Myocyte (in vitro differentiated cells): ENCODE data around the gene SLC9A9. TPM values are rescaled to one million over a fixed set of nuclear protein-coding genes. Genes with fewer than 3 reads are reported as not detected.

Experiments used
- DNase-seq: peaks from one replicate; pipeline ENCODE4 v3.0.0-alpha.2; 2012; ENCODE audit warnings: low read depth
- total RNA-seq: library from RNA; depleted of rRNA; stranded (reverse); fragments of >200 nt; gene quantifications from 2 replicates; pipeline ENCODE4 v1.2.3, GENCODE V29; 2014

Gene SLC9A9
- total RNA-seq, 1 donor from 2014 or later = 7.4 TPM

GRCh38 chr3:143848704-143849103, 436 bp upstream of the SLC9A9 start:
- DNase-seq = no peak

GRCh38 chr3:143843587-143843986, 4.7 kb downstream of the SLC9A9 start:
- no peak for DNase-seq

GRCh38 chr3:143840636-143841035, 7.6 kb downstream of the SLC9A9 start:
- DNase-seq = no peak

DNA sequence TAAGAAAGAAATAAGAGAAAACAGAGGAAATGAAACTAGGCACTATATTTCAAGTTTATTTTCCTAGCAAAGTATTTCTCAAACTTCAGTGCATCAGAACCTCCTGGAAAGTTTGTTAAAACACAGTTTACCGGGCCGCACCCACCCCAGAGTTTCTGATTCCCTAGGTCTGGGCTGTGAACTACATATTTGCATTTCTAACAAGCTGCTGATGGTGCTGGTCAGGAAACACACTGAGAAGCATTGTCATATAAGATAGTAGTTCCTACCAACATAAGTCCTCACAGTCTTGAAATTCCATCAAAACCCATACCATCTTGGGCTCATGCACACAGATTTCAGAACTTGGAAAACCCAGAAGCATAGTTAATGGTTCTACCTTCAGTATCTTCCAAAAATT, 8.3 kb downstream of the SLC9A9 start:
- no peak for DNase-seq

GRCh38 chr3:143837076-143837475, 11.2 kb downstream of the SLC9A9 start:
- no peak for DNase-seq

GRCh38 chr3:143835312-143835711, 13.0 kb downstream of the SLC9A9 start:
- no peak for DNase-seq

DNA sequence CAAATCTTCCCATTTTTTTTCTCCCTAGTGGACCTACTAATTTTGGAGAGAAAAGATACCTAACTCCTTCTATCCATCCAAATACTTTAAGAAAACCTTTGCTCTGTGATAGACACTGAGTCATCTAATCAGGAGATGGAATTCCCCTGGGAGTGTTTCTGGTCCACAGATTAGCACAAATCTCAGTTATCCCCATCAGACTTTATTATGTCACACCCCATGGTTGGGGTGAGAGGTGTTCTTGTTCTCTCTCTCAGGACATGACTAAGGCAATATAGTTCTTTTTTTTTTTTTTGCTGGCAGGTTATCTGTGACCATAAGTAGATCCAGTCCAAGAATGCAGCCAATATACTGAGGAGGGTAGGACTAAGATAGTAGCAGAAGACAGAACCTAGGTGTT, 15.8 kb downstream of the SLC9A9 start:
- DNase-seq = no peak

- DNase-seq = no peak
Measured at GRCh38 chr3:143831994-143832393, 16.3 kb downstream of the SLC9A9 start.

- peak; percentile 47 for DNase-seq
Measured at GRCh38 chr3:143831208-143831607, 17.1 kb downstream of the SLC9A9 start.

DNA sequence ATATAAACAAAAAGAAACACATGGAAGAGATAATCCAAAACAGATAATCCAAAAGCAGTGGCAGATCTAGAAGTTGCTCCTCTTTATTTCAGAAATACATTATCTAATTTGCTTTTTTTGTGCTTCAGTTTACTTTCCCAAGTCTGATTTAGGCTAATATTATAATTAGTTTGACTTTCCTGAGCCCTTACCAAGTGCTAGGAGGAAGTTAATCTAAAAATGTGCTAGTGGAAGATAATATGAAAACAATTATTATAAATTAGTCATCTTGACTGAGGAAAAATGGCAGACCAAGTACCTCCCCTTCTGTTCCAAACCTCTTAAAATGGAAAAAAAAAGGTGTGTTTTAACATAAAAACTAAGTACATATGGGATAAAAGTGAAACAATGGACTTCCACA, 17.5 kb downstream of the SLC9A9 start:
- DNase-seq = no peak

- no peak for DNase-seq
Measured at GRCh38 chr3:143830063-143830462, 18.2 kb downstream of the SLC9A9 start.

DNA sequence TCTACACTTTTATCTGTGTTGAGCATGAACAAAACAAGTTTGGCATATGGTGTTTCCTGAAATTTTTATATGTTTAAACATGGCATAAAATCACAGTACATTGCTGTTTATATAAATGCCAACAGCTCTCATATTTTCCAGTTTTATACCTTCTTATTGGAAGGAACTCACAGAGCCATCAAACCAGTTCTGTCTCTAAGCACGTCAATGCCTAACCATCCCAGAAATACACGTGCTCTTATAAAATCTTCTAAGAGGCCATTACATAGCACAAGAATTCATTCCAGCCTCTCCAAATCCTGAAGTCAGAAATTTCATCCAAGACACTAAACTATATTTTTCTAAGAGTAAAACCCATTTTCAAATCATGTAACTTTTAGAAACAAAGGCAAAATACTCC, 20.8 kb downstream of the SLC9A9 start:
- DNase-seq = no peak

DNA sequence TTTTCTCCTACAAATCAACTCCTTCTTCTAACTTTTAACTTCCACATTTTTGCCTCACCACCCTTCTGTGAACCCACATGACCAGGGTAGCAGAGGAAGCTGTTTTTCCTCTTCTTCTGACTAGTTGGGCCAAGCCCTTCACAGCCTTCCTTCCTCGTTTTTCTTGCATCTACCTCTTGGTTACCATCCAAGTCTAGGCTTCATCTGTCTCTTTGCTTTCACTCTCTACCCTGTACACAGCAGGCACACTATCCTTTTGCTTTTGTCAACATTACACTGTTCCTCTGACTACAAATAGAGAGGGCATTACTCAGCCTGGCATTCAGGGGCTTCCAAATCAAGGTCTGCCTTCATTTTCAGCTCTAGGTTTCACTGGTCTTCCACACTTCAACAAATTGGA, 22.0 kb downstream of the SLC9A9 start:
- DNase-seq = peak; percentile 34

- no peak for DNase-seq
Measured at GRCh38 chr3:143825513-143825912, 22.8 kb downstream of the SLC9A9 start.

- no peak for DNase-seq
Measured at GRCh38 chr3:143824735-143825385, 23.4 kb downstream of the SLC9A9 start.

DNA sequence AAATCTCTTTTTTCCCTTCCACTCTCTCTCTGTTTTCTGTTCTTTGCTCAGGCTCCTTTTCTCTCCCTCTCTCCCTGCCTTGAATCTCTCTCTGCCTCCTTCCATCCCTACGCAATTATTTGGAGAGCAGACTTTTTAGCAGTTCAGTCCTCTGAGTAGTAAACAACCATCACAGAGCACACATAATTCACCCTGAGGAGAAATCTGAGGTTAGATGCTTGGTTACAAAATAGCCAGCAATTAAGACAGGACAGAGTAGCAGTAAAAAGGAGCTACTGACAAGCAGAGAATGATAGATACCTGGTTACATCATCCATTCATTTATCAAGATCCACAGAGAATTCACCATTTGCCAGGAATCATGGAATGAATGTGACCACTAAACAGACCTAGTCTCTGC, 25.5 kb downstream of the SLC9A9 start:
- no peak for DNase-seq

DNA sequence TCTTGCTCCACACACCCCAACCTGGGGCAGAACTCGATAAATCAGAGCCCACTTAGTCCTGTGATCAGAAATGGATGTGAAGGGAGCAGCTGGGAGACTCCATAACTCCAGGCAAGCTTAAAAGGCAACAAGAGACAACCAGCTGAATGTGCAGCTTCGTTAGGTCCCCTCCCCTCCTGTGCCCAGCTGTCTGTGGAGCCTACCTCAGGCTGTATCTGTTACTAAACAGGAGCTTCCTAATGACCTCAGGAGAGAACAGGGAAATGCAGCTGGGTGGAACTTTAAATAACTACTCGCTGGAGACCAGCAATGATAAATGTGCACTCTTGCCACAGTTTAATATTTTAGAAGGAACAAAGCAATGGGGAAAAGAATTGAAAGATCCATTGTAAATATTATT, 25.9 kb downstream of the SLC9A9 start:
- DNase-seq = peak; percentile 86

- DNase-seq = no peak
Measured at GRCh38 chr3:143821862-143822261, 26.4 kb downstream of the SLC9A9 start.

DNA sequence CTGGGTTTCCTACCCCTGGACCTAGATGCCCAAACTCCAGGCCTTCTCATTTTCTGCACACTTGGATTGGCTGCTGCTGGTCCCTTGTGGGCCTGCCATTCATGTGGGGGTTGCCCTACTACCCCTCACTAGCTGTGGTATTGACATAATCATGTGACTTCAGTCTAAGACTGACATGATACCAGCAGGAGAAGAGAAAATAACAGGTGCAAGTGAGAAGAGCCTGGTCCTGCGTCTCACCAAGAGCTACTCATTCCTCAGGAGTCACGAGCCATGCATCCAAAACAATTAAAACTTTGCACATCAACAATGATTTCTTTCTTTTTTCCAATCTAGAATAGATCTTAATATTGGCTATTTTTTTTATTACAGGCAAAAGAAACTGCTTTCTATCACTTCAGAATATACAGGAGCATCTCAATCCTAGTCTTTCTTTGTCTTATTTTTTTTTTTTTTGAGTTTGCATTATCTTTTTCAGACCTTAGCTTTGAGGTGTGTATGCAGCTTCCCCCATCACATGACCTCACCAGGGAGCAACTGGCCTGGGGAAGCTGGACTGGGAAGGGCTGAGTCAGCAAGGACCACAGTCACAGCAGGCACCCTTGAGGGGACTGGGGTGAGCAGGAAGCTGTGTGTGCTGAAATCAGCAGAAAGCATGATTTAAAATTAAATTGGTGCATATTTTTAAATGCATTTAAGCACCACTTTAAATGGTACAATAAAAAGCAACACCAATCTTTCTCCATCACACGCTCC, 27.6 kb downstream of the SLC9A9 start:
- peak; percentile 77 for DNase-seq

DNA sequence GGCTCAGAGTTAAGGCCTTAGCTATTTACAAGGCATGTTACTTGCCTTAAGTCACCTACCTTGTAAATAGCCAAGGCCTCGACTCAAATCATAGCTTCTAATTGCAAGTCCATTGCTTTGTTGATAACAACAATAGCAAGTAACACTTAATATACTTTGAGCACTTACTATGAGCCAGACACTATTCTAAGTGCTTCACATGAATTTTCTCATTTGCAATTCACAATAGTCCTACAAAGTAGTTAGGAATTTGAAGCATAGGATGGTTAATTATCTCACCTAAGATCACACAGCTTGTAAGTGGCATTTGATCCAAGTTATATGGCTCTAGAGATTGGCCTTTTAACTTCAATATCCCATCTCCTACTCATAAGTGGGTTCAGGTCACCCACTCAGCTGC, 28.4 kb downstream of the SLC9A9 start:
- DNase-seq = no peak

DNA sequence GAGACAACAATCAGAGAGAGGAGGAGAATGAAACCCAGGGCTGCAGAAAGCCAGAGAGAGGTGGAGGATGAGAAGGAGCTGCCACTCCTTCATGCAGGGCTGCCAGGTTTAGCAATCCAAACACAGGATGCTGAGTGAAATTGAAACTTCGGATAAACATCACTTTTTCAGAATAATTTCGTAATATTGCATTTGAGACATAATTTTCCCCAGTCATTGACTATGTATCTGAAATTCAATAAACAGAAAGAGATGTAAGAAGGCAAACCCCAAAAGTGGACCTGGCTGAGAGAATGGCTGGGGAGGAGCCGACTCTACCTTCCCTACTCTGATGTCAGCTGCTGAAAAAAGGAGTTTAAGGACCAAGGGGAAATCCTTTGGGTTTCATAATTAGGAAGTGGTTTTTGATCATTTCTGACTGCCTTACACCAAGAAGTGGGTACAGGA, 33.8 kb downstream of the SLC9A9 start:
- DNase-seq = no peak

DNA sequence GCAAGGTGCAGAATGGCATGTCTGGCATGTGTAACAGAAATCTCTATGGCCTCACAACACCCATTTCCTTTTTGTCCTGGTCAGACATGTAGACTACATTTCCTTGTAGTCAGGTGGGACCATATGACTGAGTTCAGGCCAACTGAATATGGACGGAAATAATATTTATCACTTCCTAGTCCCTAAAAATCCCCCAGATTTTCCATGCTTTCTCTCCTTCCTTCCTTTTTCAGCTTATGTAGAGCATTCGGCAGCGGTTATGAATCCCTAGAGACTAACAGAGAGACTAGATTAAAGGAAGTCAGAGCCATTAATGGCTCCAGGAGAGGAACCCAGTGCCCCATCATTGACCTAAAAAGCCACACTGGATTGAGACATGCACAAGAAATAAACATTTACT, 35.8 kb downstream of the SLC9A9 start:
- no peak for DNase-seq

DNA sequence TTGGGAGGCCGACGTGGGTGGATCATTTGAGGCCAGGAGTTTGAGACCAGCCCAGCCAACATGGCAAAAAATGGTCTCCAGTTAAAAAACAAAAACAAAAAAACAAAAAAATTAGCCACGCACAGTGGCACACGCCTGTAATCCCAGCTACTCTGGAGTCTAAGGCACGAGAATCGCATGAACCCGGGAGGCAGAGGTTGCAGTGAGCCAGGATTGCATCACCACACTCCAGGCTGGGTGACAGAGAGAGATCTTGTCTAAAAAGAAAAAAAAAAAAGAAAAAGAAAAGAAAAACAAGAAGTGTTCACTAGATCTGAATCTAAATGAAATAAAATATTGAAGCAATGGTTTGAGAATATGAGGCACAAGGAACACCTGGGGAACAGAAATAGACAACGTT, 36.7 kb downstream of the SLC9A9 start:
- no peak for DNase-seq
